ENCODE results near the gene PFAS.

GRCh38 chr17:8268550-8269298 lies 19.6 kb downstream of the PFAS start:
- TF ChIP-seq CTCF (IDR thresholded peaks at IDR 0.05; ENCODE audit: insufficient read depth, low read length, poor library complexity, severe bottlenecking) (no peak), EZH2phosphoT487 (conservative IDR thresholded peaks at IDR 0.05; ENCODE audit: low read length) (no peak)
